Suprapubic skin (tissue), 4 donors: ENCODE data around the gene PEMT.
A peak's percentile ranks its signal among the peaks of the same experiment; 100 is the strongest.

Experiments
- EP300 ChIP-seq: sonication (generic); formaldehyde crosslinking; IDR thresholded peaks from one replicate; pipeline ENCODE4 v1.6.1; 2017; ENCODE audit warnings: antibody characterized with exemption
- POLR2A ChIP-seq, 2 donors: fragments of 450-650 bp; IDR thresholded peaks; one replicate each; pipeline ENCODE4 v1.6.1; 2017; ENCODE audit warnings: antibody characterized with exemption in 2 of 2, mild to moderate bottlenecking in 2 of 2, moderate library complexity in 2 of 2
- POLR2AphosphoS5 ChIP-seq, 3 donors: sonication (generic); formaldehyde crosslinking; IDR thresholded peaks; one replicate each; pipeline ENCODE4 v1.6.1; 2017; ENCODE audit warnings: antibody characterized with exemption in 3 of 3
- TF ChIP-seq, protein P1 (sequence below), 2 donors: fragments of 200-600 bp in 1 of 2; fragments of 450-650 bp in 1 of 2; sonication (generic) in 1 of 2; IDR thresholded peaks; one replicate each; pipeline ENCODE4 v1.5.1; 2016 to 2019; ENCODE audit warnings: antibody characterized with exemption in 2 of 2, mild to moderate bottlenecking in 1 of 2, moderate library complexity in 1 of 2

GRCh38 chr17:17613708-17614114 is 22.2 kb upstream of the PEMT start:
- TF ChIP-seq EP300 (no peak), POLR2AphosphoS5 (IDR thresholded peaks at IDR 0.05) (no peak), POLR2A (IDR thresholded peaks at IDR 0.05) (no peak)
- TF ChIP-seq, protein P1, sequence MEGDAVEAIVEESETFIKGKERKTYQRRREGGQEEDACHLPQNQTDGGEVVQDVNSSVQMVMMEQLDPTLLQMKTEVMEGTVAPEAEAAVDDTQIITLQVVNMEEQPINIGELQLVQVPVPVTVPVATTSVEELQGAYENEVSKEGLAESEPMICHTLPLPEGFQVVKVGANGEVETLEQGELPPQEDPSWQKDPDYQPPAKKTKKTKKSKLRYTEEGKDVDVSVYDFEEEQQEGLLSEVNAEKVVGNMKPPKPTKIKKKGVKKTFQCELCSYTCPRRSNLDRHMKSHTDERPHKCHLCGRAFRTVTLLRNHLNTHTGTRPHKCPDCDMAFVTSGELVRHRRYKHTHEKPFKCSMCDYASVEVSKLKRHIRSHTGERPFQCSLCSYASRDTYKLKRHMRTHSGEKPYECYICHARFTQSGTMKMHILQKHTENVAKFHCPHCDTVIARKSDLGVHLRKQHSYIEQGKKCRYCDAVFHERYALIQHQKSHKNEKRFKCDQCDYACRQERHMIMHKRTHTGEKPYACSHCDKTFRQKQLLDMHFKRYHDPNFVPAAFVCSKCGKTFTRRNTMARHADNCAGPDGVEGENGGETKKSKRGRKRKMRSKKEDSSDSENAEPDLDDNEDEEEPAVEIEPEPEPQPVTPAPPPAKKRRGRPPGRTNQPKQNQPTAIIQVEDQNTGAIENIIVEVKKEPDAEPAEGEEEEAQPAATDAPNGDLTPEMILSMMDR (IDR thresholded peaks at IDR 0.05), result peak; percentile 49 to 80
